A549 (cell line): ENCODE measurements around the gene SLC38A11. TPM values are rescaled to one million over a fixed set of nuclear protein-coding genes. Genes with fewer than 3 reads are reported as not detected.

Experiments
- ATAC-seq, 2 experiments: fragments of 200-7000 bp in 1 of 2; fragments of >200 bp in 1 of 2; cut with Nextera tagmentation in 1 of 2; cut with Tn5 transposase in 1 of 2; 3 replicates each; pipeline versions ENCODE4 v1.8.0 to v1.9.1; 2018 to 2020; ENCODE audit warnings: mild to moderate bottlenecking in 1 of 2, moderate library complexity in 1 of 2
- CTCF ChIA-PET: fragments of 300-600 bp; sonication (Branson Sonifier 250); formaldehyde crosslinking; extraction: SDS; loops from one replicate; lab custom pipeline; 2021; ENCODE audit warnings: antibody characterized with exemption, inconsistent platforms; lab: Yijun Ruan, JAX
- POLR2A ChIA-PET: fragments of 350-600 bp; formaldehyde crosslinking; extraction: SDS; loops from one replicate; lab custom pipeline; 2021; ENCODE audit warnings: antibody characterized with exemption, inconsistent platforms; lab: Yijun Ruan, JAX
- DNase-seq, 2 experiments: peaks; one replicate each; pipeline versions ENCODE4 v3.0.0 to v3.0.0-alpha.2; 2011 to 2016; ENCODE audit warnings: low read depth in 1 of 2, low spot score in 1 of 2
- FAIRE-seq: peaks from 2 replicates; lab custom pipeline; 2011; peaks lifted over from hg19 to GRCh38; lab: Jason Lieb, UNC
- H3K27ac ChIP-seq, 2 experiments: fragments of >200 bp; sonication (Bioruptor Twin); formaldehyde crosslinking; 3 replicates each; pipeline ENCODE4 v1.5.1; 2016 to 2017
- H3K4me1 ChIP-seq: fragments of >200 bp; sonication (Bioruptor Twin); formaldehyde crosslinking; 3 replicates; pipeline ENCODE4 v1.6.1; 2016
- H3K4me2 ChIP-seq: fragments of >200 bp; sonication (Bioruptor Twin); formaldehyde crosslinking; 3 replicates; pipeline ENCODE4 v1.6.1; 2016
- H3K4me3 ChIP-seq: fragments of >200 bp; sonication (Bioruptor Twin); formaldehyde crosslinking; 3 replicates; pipeline ENCODE4 v1.5.1; 2016
- H3K9me3 ChIP-seq: fragments of >200 bp; sonication (Bioruptor Twin); formaldehyde crosslinking; 3 replicates; pipeline ENCODE4 v1.6.1; 2016
- CHD4 ChIP-seq: fragments of 200-600 bp; sonication (generic); IDR thresholded peaks from 2 replicates; pipeline ENCODE4 v1.6.1; 2016; ENCODE audit warnings: antibody characterized with exemption, mild to moderate bottlenecking, borderline replicate concordance
- CTCF ChIP-seq: fragments of >200 bp; sonication (Bioruptor Twin); formaldehyde crosslinking; IDR thresholded peaks from 3 replicates; pipeline ENCODE4 v1.5.1; 2016
- ELK1 ChIP-seq: fragments of 150-350 bp; IDR thresholded peaks from 2 replicates; pipeline ENCODE4 v1.6.1; 2014; ENCODE audit warnings: low read depth, mild to moderate bottlenecking, low read length
- EP300 ChIP-seq, 2 experiments: fragments of >200 bp; sonication (Bioruptor Twin); formaldehyde crosslinking; IDR thresholded peaks; 2 replicates in 1 of 2; 3 replicates in 1 of 2; pipeline ENCODE4 v1.6.1; 2016 to 2017
- HOXA7 ChIP-seq: fragments of 250-450 bp; sonication (Bioruptor Pico); IDR thresholded peaks from 2 replicates; pipeline ENCODE4 v1.5.0; 2020; ENCODE audit warnings: mild to moderate bottlenecking, moderate library complexity
- HOXB5 ChIP-seq: fragments of 250-450 bp; sonication (Bioruptor Pico); IDR thresholded peaks from 2 replicates; pipeline ENCODE4 v1.5.0; 2020; ENCODE audit warnings: mild to moderate bottlenecking, moderate library complexity
- MAX ChIP-seq: IDR thresholded peaks from 2 replicates; pipeline ENCODE4 v1.6.1; 2012
- MYC ChIP-seq: IDR thresholded peaks from 2 replicates; pipeline ENCODE4 v1.6.1; 2012; ENCODE audit warnings: mild to moderate bottlenecking, inconsistent platforms, low read length, improper control_type of control experiment, borderline replicate concordance
- POLR2A ChIP-seq: IDR thresholded peaks from 2 replicates; pipeline ENCODE4 v1.6.1; 2012; ENCODE audit warnings: mild to moderate bottlenecking, low read length
- POLR2AphosphoS2 ChIP-seq: conservative IDR thresholded peaks from 2 replicates; pipeline ENCODE4 v1.6.1; 2012; ENCODE audit warnings: low read length, improper control_type of control experiment, inconsistent platforms
- RAD21 ChIP-seq, 2 experiments: fragments of >200 bp in 1 of 2; sonication (Bioruptor Twin) in 1 of 2; formaldehyde crosslinking in 1 of 2; IDR thresholded peaks in 1 of 2; conservative IDR thresholded peaks in 1 of 2; 2 replicates in 1 of 2; 3 replicates in 1 of 2; pipeline ENCODE4 v1.6.1; 2012 to 2018; ENCODE audit warnings: inconsistent platforms in 1 of 2
- RARB ChIP-seq: fragments of 250-450 bp; sonication (Bioruptor Pico); IDR thresholded peaks from 2 replicates; pipeline ENCODE4 v1.8.0; 2021; ENCODE audit warnings: mild to moderate bottlenecking, moderate library complexity
- REST ChIP-seq: fragments of 200-600 bp; sonication (generic); IDR thresholded peaks from 2 replicates; pipeline ENCODE4 v1.6.1; 2016; ENCODE audit warnings: antibody characterized with exemption, mild to moderate bottlenecking, moderate library complexity
- USF2 ChIP-seq: fragments of 450-650 bp; IDR thresholded peaks from 2 replicates; pipeline ENCODE4 v1.6.1; 2014; ENCODE audit warnings: antibody characterized with exemption
- WGBS: methylation state at CpG from one replicate; pipeline ENCODE4 v1.1.6; 2017; ENCODE audit errors: missing lambda C conversion rate; 5-methylcytosine and 5-hydroxymethylcytosine counted together
- polyA plus RNA-seq, 4 experiments: library from polyadenylated mRNA; depleted of rRNA in 3 of 4; stranded (reverse); fragments of >200 nt; fragmentation: RNase III in 1 of 4; extraction: RNeasy Plus Mini Kit Qiagen cat#74134 plus additional on column Dnase treatment in 1 of 4; gene quantifications; 2 replicates in 3 of 4; 3 replicates in 1 of 4; pipeline ENCODE4 v1.2.3, GENCODE V29; 2011 to 2017
- TF ChIP-seq, protein P1 (sequence below): IDR thresholded peaks from 2 replicates; pipeline ENCODE4 v1.6.1; 2012

SLC38A11 gene
- polyA plus RNA-seq, 2 of the 4 experiments (the other 2 are of a cell fraction): 0.05 to 0.22 TPM

GRCh38 chr2:164873210-164873908 lies 82.0 kb downstream of the SLC38A11 start (continued):
- TF ChIP-seq CTCF (no peak), POLR2A (no peak), USF2 (no peak), EP300 (IDR thresholded peaks at IDR 0.05) (no peak), ELK1 (no peak)
- TF ChIP-seq, all 56 proteins: peak for 0

DNA sequence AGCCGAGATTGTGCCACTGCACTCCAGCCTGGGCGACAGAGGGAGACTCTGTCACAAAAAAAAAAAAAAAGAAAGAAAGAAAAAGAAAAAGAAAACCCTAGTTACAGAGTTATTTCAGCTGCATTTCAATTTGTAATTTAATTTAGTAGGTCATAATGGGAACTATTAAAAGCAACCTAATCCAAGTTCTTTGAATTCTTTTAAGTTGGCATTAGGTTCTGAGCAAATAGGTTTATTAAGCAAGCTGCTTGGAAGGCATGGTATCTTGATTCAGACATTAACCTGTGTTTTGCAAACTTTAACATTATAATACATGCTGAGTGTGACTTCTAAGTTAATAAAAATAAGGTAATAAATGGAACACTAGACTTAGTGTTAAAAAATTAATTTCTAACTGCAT lies 83.9 kb downstream of the SLC38A11 start:
- CTCF ChIA-PET: interaction anchor here (0.6 to 1.8 kb wide), 2 partner anchors 30 to 1690 kb away, joined by 3 to 5 read pairs; partner anchors contain the start of gene COBLL1

More for the DNA sequence above, 83.9 kb downstream of the SLC38A11 start:
- ATAC-seq: no peak
- H3K4me2 ChIP-seq: no peak overlapping the region
- no peak for FAIRE-seq
- H3K27ac ChIP-seq: no peak overlapping the region
- WGBS: 87% methylated on average over 2 of the region's 2 CpGs
- no peaks in the 10 kb centered on the region for H3K9me3 ChIP-seq
- no peaks in the 10 kb centered on the region for H3K4me1 ChIP-seq
- DNase-seq: no peak
- POLR2A ChIA-PET: no interaction called here
- no peak overlapping the region for H3K4me3 ChIP-seq
- no peak for TF ChIP-seq POLR2AphosphoS2
- no peak for TF ChIP-seq MYC
- no peak for TF ChIP-seq RAD21 (conservative IDR thresholded peaks at IDR 0.05 in 1 of 2, IDR thresholded peaks at IDR 0.05 in 1 of 2)
- TF ChIP-seq CHD4: no peak
- TF ChIP-seq HOXA7 (CRISPR knock-in tag): no peak
- no peak for TF ChIP-seq USF2
- no peak for TF ChIP-seq MAX
- TF ChIP-seq RARB: no peak
- TF ChIP-seq, protein P1, sequence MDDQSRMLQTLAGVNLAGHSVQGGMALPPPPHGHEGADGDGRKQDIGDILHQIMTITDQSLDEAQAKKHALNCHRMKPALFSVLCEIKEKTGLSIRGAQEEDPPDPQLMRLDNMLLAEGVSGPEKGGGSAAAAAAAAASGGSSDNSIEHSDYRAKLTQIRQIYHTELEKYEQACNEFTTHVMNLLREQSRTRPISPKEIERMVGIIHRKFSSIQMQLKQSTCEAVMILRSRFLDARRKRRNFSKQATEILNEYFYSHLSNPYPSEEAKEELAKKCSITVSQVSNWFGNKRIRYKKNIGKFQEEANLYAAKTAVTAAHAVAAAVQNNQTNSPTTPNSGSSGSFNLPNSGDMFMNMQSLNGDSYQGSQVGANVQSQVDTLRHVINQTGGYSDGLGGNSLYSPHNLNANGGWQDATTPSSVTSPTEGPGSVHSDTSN: no peak
- no peak for TF ChIP-seq HOXB5 (CRISPR knock-in tag)
- TF ChIP-seq REST: no peak
- no peak for TF ChIP-seq EP300 (IDR thresholded peaks at IDR 0.05)
